ENCODE results near the gene NTSR2. TPM values are rescaled to one million over a fixed set of nuclear protein-coding genes. Genes with fewer than 3 reads are reported as not detected.

The NTSR2 gene
- total RNA-seq, 2 donors from 2014 or later = not detected

- H3K27me3 ChIP-seq = no peaks in the 10 kb centered on the region
- no peak overlapping the region for H3K4me3 ChIP-seq
- no peak for TF ChIP-seq CTCF (IDR thresholded peaks at IDR 0.05)
- no peaks in the 10 kb centered on the region for H3K9me3 ChIP-seq
- H3K4me1 ChIP-seq = peaks cover 0 to 3% of the 10 kb centered on the region in 2 donors
- H3K27ac ChIP-seq = no peak overlapping the region
- H3K36me3 ChIP-seq = no peaks in the 10 kb centered on the region
- DNase-seq (ENCODE audit: low spot score) = no peak
These were observed 33.7 kb upstream of the NTSR2 start for GRCh38 chr2:11703700-11704099.

GRCh38 chr2:11702946-11703345, 33.0 kb upstream of the NTSR2 start:
- H3K4me3 ChIP-seq = no peak overlapping the region
- no peak overlapping the region for H3K27ac ChIP-seq
- DNase-seq (ENCODE audit: low spot score) = no peak
- no peaks in the 10 kb centered on the region for H3K27me3 ChIP-seq
- H3K4me1 ChIP-seq = peaks cover 0 to 10% of the 10 kb centered on the region in 2 donors
- H3K9me3 ChIP-seq = no peaks in the 10 kb centered on the region
- H3K36me3 ChIP-seq = no peaks in the 10 kb centered on the region
- TF ChIP-seq CTCF (IDR thresholded peaks at IDR 0.05) = no peak

DNA sequence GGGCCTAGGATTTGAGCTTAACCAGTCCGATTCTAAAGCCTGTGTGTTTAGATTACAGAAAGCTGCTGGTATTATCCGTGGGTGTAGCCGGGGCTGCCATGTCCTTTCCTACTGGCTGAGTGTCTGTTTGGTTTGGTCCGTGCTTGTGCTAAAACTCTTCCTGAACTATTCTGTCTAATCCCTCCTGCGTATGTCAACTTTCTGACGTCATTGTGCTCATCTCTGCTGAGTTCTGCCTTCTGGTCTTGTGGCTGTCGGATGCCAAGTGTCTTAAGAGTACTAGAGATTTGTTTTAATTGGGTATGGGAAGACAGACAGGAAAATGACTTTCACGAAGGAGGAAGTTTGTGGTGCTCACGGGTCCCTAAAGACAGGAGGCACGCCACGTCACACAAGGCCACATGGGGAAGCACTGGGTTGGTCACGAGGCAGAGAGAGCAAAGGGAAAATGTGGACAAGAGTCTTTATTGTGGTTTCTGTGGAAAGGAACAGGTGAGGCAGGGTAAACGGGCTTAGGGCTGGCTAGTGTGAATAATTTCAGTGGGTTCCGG, 31.8 kb upstream of the NTSR2 start:
- no peak overlapping the region for H3K4me3 ChIP-seq
- no peak for TF ChIP-seq CTCF (IDR thresholded peaks at IDR 0.05)
- no peaks in the 10 kb centered on the region for H3K9me3 ChIP-seq
- H3K27ac ChIP-seq = no peak overlapping the region
- no peak for DNase-seq (ENCODE audit: low spot score)
- no peaks in the 10 kb centered on the region for H3K36me3 ChIP-seq
- H3K4me1 ChIP-seq = peaks cover 0 to 22% of the 10 kb centered on the region in 2 donors
- H3K27me3 ChIP-seq = no peaks in the 10 kb centered on the region

DNA sequence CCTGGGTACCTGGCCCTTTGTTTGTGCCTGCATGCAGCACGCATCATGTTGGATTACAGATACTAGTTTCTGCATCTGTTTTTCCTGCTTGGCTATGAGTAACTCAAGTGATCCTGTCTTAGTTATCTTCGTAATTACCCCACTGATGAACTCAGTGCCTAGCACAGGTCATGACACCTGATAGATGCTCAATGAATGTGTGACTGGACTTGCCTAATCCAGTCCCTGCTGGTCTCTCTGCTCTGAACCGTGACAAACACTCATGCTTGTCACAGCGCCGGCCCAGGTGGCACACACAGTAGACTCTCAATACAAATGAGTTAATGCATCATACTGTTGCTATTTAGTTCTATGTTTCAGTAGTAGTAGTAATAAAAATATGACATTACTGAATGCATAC, 31.2 kb upstream of the NTSR2 start:
- H3K4me1 ChIP-seq = peaks cover 0 to 26% of the 10 kb centered on the region in 2 donors
- H3K27me3 ChIP-seq = no peaks in the 10 kb centered on the region
- TF ChIP-seq CTCF (IDR thresholded peaks at IDR 0.05) = no peak
- no peaks in the 10 kb centered on the region for H3K9me3 ChIP-seq
- no peak overlapping the region for H3K27ac ChIP-seq
- no peak for DNase-seq (ENCODE audit: low spot score)
- no peak overlapping the region for H3K4me3 ChIP-seq
- H3K36me3 ChIP-seq = no peaks in the 10 kb centered on the region

- no peak for TF ChIP-seq CTCF (IDR thresholded peaks at IDR 0.05)
- DNase-seq (ENCODE audit: low spot score) = no peak
These were observed 30.0 kb upstream of the NTSR2 start for GRCh38 chr2:11699686-11700670.

More at GRCh38 chr2:11699686-11700670, 30.0 kb upstream of the NTSR2 start:
- no peak overlapping the region for H3K4me3 ChIP-seq
- H3K9me3 ChIP-seq = no peaks in the 10 kb centered on the region
- no peaks in the 10 kb centered on the region for H3K36me3 ChIP-seq
- no peaks in the 10 kb centered on the region for H3K27me3 ChIP-seq
- H3K27ac ChIP-seq = no peak overlapping the region
- peaks cover 0 to 26% of the 10 kb centered on the region in 2 donors for H3K4me1 ChIP-seq
